WERI-Rb-1 (cell line): ENCODE data around the gene EYS.

Experiments
- DNase-seq: peaks from one replicate; pipeline ENCODE4 v3.0.0-alpha.2; 2020
- H3K27ac ChIP-seq: fragments of 250-450 bp; sonication (Bioruptor Pico); 2 replicates; pipeline ENCODE4 v1.5.1; 2020; ENCODE audit warnings: mild to moderate bottlenecking, moderate library complexity
- H3K27me3 ChIP-seq: fragments of 250-450 bp; sonication (Bioruptor Pico); 2 replicates; pipeline ENCODE4 v1.5.1; 2021; ENCODE audit warnings: mild to moderate bottlenecking, low read depth, moderate library complexity; ENCODE audit not compliant: insufficient read depth, severe bottlenecking
- H3K36me3 ChIP-seq: fragments of 250-450 bp; sonication (Bioruptor Pico); 2 replicates; pipeline ENCODE4 v1.5.1; 2020; ENCODE audit warnings: mild to moderate bottlenecking, moderate library complexity
- H3K4me3 ChIP-seq: 2 replicates; pipeline ENCODE4 v1.5.1; 2011; ENCODE audit warnings: low read depth, mild to moderate bottlenecking, control low read depth, low read length
- H3K9me3 ChIP-seq: fragments of 250-450 bp; sonication (Bioruptor Pico); 2 replicates; pipeline ENCODE4 v1.5.1; 2021; ENCODE audit warnings: mild to moderate bottlenecking, moderate library complexity; ENCODE audit not compliant: severe bottlenecking
- CTCF ChIP-seq: IDR thresholded peaks from 2 replicates; pipeline ENCODE4 v1.5.1; 2011; ENCODE audit warnings: low read depth, mild to moderate bottlenecking, control low read depth, inconsistent platforms, low read length

EYS gene

GRCh38 chr6:64811119-64811518 is 895.9 kb downstream of the EYS start:
- no peaks in the 10 kb centered on the region for H3K9me3 ChIP-seq
- no peak for TF ChIP-seq CTCF
- DNase-seq: no peak
- H3K27me3 ChIP-seq: no peaks in the 10 kb centered on the region
- no peak overlapping the region for H3K4me3 ChIP-seq
- H3K27ac ChIP-seq: no peak overlapping the region
- no peaks in the 10 kb centered on the region for H3K36me3 ChIP-seq

GRCh38 chr6:64807785-64808184 is 899.2 kb downstream of the EYS start:
- DNase-seq: no peak
- TF ChIP-seq CTCF: no peak
- H3K27me3 ChIP-seq: no peaks in the 10 kb centered on the region
- no peaks in the 10 kb centered on the region for H3K9me3 ChIP-seq
- no peaks in the 10 kb centered on the region for H3K36me3 ChIP-seq
- H3K27ac ChIP-seq: no peak overlapping the region
- no peak overlapping the region for H3K4me3 ChIP-seq

- H3K27ac ChIP-seq: no peak overlapping the region
- TF ChIP-seq CTCF: no peak
- no peak overlapping the region for H3K4me3 ChIP-seq
- H3K9me3 ChIP-seq: no peaks in the 10 kb centered on the region
- DNase-seq: no peak
- H3K27me3 ChIP-seq: no peaks in the 10 kb centered on the region
- H3K36me3 ChIP-seq: no peaks in the 10 kb centered on the region
Measured at GRCh38 chr6:64803470-64804166, 903.4 kb downstream of the EYS start.

GRCh38 chr6:64792534-64792933 is 914.5 kb downstream of the EYS start:
- no peak for TF ChIP-seq CTCF
- Histone ChIP-seq H3K27ac (no peak overlapping the region), H3K4me3 (no peak overlapping the region), H3K36me3 (no peaks in the 10 kb centered on the region), H3K9me3 (no peaks in the 10 kb centered on the region), H3K27me3 (no peaks in the 10 kb centered on the region)
- DNase-seq: no peak

GRCh38 chr6:64789476-64789875 is 917.5 kb downstream of the EYS start:
- Histone ChIP-seq H3K4me3 (no peak overlapping the region), H3K27me3 (no peaks in the 10 kb centered on the region), H3K27ac (no peak overlapping the region), H3K36me3 (no peaks in the 10 kb centered on the region), H3K9me3 (no peaks in the 10 kb centered on the region)
- no peak for DNase-seq
- TF ChIP-seq CTCF: no peak

- Histone ChIP-seq H3K36me3 (no peaks in the 10 kb centered on the region), H3K27ac (no peak overlapping the region), H3K27me3 (no peaks in the 10 kb centered on the region), H3K4me3 (no peak overlapping the region), H3K9me3 (no peaks in the 10 kb centered on the region)
- TF ChIP-seq CTCF: no peak
- no peak for DNase-seq
Measured at GRCh38 chr6:64786736-64787135, 920.3 kb downstream of the EYS start.
